Endothelial cell (in vitro differentiated cells): ENCODE measurements around the gene USP40. TPM values are rescaled to one million over a fixed set of nuclear protein-coding genes. Genes with fewer than 3 reads are reported as not detected.

Source experiments
- DNase-seq: peaks from one replicate; pipeline ENCODE4 v3.0.0; 2021; ENCODE audit warnings: low spot score
- H3K27ac Mint-ChIP-seq: one replicate; pipeline ENCODE4 v1.8.0; 2021; ENCODE audit warnings: mixed read lengths, inconsistent platforms; ENCODE audit not compliant: unreplicated experiment
- H3K27me3 Mint-ChIP-seq: one replicate; pipeline ENCODE4 v1.8.0; 2021; ENCODE audit warnings: mild to moderate bottlenecking, moderate library complexity, mixed read lengths, inconsistent platforms; ENCODE audit not compliant: unreplicated experiment
- H3K36me3 Mint-ChIP-seq: one replicate; pipeline ENCODE4 v1.8.0; 2021; ENCODE audit warnings: mild to moderate bottlenecking, low read depth, mixed read lengths, inconsistent platforms; ENCODE audit not compliant: unreplicated experiment
- H3K4me1 Mint-ChIP-seq: one replicate; pipeline ENCODE4 v1.8.0; 2021; ENCODE audit warnings: mild to moderate bottlenecking, mixed read lengths, inconsistent platforms; ENCODE audit not compliant: unreplicated experiment
- H3K4me3 Mint-ChIP-seq: one replicate; pipeline ENCODE4 v1.8.0; 2021; ENCODE audit warnings: mild to moderate bottlenecking, mixed read lengths, inconsistent platforms; ENCODE audit not compliant: unreplicated experiment
- H3K9me3 Mint-ChIP-seq: one replicate; pipeline ENCODE4 v1.8.0; 2021; ENCODE audit warnings: mixed read lengths, inconsistent platforms; ENCODE audit not compliant: unreplicated experiment
- long read RNA-seq: library from polyadenylated mRNA; unstranded; transcript quantifications from one replicate; pipeline ENCODE4 v2.0.0, GENCODE V29; 2020; ENCODE audit not compliant: unreplicated experiment
- total RNA-seq: library from RNA; stranded (reverse); fragmentation: NEBNext Ultra II Directional; extraction: Animal tissue kit (Norgen Biotek cat#: 25700); gene quantifications from one replicate; pipeline ENCODE4 v1.2.1, GENCODE V29; 2021; ENCODE audit not compliant: unreplicated experiment
- TF ChIP-seq, protein P1 (sequence below): fragments of 200-600 bp; sonication (generic); IDR thresholded peaks from one replicate; pipeline ENCODE4 v1.5.0; 2021; ENCODE audit warnings: antibody characterized with exemption; ENCODE audit not compliant: unreplicated experiment

Gene USP40, protein sequence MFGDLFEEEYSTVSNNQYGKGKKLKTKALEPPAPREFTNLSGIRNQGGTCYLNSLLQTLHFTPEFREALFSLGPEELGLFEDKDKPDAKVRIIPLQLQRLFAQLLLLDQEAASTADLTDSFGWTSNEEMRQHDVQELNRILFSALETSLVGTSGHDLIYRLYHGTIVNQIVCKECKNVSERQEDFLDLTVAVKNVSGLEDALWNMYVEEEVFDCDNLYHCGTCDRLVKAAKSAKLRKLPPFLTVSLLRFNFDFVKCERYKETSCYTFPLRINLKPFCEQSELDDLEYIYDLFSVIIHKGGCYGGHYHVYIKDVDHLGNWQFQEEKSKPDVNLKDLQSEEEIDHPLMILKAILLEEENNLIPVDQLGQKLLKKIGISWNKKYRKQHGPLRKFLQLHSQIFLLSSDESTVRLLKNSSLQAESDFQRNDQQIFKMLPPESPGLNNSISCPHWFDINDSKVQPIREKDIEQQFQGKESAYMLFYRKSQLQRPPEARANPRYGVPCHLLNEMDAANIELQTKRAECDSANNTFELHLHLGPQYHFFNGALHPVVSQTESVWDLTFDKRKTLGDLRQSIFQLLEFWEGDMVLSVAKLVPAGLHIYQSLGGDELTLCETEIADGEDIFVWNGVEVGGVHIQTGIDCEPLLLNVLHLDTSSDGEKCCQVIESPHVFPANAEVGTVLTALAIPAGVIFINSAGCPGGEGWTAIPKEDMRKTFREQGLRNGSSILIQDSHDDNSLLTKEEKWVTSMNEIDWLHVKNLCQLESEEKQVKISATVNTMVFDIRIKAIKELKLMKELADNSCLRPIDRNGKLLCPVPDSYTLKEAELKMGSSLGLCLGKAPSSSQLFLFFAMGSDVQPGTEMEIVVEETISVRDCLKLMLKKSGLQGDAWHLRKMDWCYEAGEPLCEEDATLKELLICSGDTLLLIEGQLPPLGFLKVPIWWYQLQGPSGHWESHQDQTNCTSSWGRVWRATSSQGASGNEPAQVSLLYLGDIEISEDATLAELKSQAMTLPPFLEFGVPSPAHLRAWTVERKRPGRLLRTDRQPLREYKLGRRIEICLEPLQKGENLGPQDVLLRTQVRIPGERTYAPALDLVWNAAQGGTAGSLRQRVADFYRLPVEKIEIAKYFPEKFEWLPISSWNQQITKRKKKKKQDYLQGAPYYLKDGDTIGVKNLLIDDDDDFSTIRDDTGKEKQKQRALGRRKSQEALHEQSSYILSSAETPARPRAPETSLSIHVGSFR
- total RNA-seq, result 23.6 TPM
- long read RNA-seq, full-length matches to known transcripts, result 1 of 2 reads
- long read RNA-seq, partial matches to known transcripts, result 0 of 2 reads
- long read RNA-seq, other reads (novel, unspliced or antisense), result 1 of 2 reads

DNA sequence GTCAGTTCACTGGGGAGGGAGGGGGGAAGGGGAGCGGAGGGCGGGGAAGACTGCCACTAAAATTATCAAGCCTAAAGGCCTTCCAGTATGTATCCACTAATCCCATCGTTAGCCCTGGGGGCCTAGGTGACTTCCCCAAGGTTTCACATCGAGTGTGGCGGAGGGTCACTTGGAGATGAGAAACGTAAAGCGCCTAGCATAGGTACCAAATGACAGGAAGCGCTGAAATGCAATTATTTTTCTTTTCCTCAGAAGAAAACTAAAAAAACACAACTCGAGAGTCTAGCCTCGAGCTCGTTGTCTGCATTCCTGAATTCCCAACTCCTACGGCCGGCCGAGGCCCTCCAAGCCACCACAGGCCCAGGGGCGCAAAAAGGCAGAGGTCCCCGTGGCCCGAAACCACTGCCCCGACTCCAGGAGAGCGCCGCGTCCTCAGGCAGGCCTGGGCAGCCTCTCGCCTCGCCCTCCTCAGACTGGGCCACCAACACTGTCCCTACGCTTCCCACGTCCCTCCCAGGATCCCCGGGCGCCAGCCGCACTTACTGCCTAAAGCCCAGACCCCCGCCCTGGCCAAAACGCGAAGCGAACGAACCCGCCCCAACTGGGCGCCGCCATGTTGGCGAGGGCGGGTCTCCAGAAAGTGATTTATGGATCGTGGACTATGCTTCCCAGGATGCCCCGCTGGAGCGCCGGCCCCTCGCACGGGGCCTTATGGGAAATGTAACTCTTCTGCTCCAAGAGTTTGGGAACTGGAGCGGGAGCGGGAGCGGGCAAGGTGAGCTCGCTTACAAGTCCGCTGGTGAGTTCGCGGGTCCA lies at the start of gene USP40:
TSS of gene USP40 (minus strand) at position 642 of the 816 bp plus-strand sequence. CDS start 1,228 bp downstream, outside the sequence.
- H3K36me3 Mint-ChIP-seq, result no peaks in the 10 kb centered on the region
- H3K4me3 Mint-ChIP-seq, result peak within 1 kb of the TSS; percentile 96
- TF ChIP-seq, protein P1, sequence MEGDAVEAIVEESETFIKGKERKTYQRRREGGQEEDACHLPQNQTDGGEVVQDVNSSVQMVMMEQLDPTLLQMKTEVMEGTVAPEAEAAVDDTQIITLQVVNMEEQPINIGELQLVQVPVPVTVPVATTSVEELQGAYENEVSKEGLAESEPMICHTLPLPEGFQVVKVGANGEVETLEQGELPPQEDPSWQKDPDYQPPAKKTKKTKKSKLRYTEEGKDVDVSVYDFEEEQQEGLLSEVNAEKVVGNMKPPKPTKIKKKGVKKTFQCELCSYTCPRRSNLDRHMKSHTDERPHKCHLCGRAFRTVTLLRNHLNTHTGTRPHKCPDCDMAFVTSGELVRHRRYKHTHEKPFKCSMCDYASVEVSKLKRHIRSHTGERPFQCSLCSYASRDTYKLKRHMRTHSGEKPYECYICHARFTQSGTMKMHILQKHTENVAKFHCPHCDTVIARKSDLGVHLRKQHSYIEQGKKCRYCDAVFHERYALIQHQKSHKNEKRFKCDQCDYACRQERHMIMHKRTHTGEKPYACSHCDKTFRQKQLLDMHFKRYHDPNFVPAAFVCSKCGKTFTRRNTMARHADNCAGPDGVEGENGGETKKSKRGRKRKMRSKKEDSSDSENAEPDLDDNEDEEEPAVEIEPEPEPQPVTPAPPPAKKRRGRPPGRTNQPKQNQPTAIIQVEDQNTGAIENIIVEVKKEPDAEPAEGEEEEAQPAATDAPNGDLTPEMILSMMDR, result no peak
- DNase-seq, result peak; percentile 87
- no peaks in the 10 kb centered on the region for H3K9me3 Mint-ChIP-seq
- peak within 1 kb of the TSS; percentile 99 for H3K27ac Mint-ChIP-seq
- H3K4me1 Mint-ChIP-seq, result peaks cover 11% of the 10 kb centered on the region
- H3K27me3 Mint-ChIP-seq, result no peaks in the 10 kb centered on the region

DNA sequence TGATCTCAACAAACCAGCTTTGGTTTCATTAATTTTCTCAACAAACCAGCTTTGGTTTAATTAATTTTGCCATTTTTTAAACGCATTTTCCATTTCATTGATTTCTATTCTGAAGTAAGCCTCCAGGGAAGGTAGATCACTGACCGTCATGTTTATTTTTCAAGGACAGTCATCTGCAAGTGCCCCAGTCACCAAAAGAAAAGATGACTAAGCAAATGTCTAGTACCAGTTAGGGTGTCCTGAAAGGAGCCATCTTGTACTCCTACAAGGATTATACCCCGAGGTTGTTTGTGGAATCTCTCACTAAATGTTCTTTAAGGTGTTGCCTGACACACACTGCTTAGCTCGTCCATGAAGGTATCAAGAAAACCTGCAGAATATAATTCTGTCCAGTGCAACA lies 44.7 kb upstream of the USP40 start:
- no peaks in the 10 kb centered on the region for H3K9me3 Mint-ChIP-seq
- no peaks in the 10 kb centered on the region for H3K4me1 Mint-ChIP-seq

DNA sequence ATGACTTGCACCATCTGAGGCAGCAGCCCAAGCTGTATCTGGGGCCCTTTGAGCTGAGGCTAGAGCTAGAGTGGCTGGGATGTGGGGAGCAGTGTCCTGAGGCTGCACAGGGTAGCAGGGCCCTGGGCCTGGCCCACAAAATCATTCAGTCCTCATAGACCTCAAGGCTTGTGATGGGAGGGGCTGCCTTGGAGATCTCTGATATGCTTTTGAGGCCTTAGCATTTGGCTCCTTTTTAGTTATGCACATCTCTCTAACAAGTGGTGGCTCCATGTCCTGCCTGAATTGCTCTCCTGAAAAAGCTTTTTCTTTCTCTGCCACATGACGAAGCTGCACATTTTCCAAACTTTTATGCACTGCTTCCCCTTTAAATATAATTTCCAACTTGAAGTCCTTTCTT lies 39.1 kb upstream of the USP40 start:
- no peaks in the 10 kb centered on the region for H3K27me3 Mint-ChIP-seq
- no peaks in the 10 kb centered on the region for H3K36me3 Mint-ChIP-seq
- H3K4me3 Mint-ChIP-seq, result no peak overlapping the region
- no peaks in the 10 kb centered on the region for H3K9me3 Mint-ChIP-seq
- TF ChIP-seq, protein P1, result no peak
- no peak overlapping the region for H3K27ac Mint-ChIP-seq
- no peak for DNase-seq
- no peaks in the 10 kb centered on the region for H3K4me1 Mint-ChIP-seq

More for the DNA sequence above, 44.7 kb upstream of the USP40 start:
- no peak for DNase-seq
- Mint-ChIP-seq H3K36me3 (no peaks in the 10 kb centered on the region), H3K27me3 (peaks cover under 1% of the 10 kb centered on the region), H3K4me3 (no peak overlapping the region), H3K27ac (no peak overlapping the region)
- TF ChIP-seq, protein P1, result no peak

DNA sequence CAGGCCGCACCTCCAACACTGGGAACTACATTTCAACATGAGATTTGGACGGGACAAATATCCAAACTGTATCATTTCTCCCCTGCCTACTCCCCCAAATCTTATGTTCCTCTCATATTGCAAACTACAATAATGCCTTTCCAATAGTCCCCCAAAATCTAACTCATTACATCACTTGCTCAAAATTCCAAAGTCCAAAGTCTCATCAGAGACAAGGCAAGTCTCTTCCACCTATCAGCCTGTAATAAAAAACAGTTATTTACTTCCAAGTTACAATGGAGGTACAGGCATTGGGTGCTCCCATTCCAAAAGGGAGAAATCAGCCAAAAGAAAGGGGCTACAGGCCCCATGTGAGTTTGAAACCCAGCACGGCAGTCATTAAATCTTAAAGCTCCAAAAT lies 38.2 kb upstream of the USP40 start:
- Mint-ChIP-seq H3K27me3 (no peaks in the 10 kb centered on the region), H3K36me3 (no peaks in the 10 kb centered on the region), H3K27ac (no peak overlapping the region), H3K4me3 (no peak overlapping the region), H3K4me1 (no peaks in the 10 kb centered on the region), H3K9me3 (no peaks in the 10 kb centered on the region)
- no peak for DNase-seq
- TF ChIP-seq, protein P1, result no peak
